Fibroblast of lung (primary cell): Measurements from ENCODE around the gene SLMAP.

Experiments
- EZH2 ChIP-seq: IDR thresholded peaks from 2 replicates; pipeline ENCODE4 v1.5.1; 2012; ENCODE audit warnings: low read length, control low read depth, mild to moderate bottlenecking; ENCODE audit errors: missing control alignments
- TF ChIP-seq, protein P1 (sequence below), 2 donors: IDR thresholded peaks in 1 of 2; conservative IDR thresholded peaks in 1 of 2; 1 replicate in 1 of 2; 2 replicates in 1 of 2; pipeline ENCODE4 v1.5.1; 2011 to 2012; ENCODE audit warnings: low read length in 2 of 2, control low read depth in 1 of 2, inconsistent platforms in 1 of 2, low read depth in 1 of 2, mild to moderate bottlenecking in 1 of 2

DNA sequence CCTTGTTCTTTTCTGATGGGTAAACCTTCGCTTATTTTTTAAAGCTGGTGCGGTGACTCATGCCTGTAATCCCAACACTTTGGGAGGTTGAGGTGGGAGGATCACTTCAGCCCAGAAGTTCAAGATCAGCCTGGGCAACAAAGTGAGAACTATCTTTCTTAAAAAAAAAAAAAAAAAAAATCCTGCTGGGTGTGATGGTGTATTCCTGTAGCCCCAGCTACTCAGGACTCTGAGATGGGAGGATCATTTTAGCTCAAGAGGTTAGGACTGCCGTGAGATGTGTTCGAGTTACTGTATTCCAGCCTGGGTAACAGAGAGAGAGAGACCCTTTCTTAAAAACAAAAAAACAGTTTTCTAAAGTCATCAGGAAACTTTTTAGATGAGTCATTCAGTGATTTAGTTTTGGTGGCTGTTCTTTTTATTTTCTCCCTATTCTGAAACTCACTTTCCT lies 37.7 kb downstream of the SLMAP start:
- TF ChIP-seq, protein P1, sequence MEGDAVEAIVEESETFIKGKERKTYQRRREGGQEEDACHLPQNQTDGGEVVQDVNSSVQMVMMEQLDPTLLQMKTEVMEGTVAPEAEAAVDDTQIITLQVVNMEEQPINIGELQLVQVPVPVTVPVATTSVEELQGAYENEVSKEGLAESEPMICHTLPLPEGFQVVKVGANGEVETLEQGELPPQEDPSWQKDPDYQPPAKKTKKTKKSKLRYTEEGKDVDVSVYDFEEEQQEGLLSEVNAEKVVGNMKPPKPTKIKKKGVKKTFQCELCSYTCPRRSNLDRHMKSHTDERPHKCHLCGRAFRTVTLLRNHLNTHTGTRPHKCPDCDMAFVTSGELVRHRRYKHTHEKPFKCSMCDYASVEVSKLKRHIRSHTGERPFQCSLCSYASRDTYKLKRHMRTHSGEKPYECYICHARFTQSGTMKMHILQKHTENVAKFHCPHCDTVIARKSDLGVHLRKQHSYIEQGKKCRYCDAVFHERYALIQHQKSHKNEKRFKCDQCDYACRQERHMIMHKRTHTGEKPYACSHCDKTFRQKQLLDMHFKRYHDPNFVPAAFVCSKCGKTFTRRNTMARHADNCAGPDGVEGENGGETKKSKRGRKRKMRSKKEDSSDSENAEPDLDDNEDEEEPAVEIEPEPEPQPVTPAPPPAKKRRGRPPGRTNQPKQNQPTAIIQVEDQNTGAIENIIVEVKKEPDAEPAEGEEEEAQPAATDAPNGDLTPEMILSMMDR (conservative IDR thresholded peaks at IDR 0.05 in 1 of 2, IDR thresholded peaks at IDR 0.05 in 1 of 2; ENCODE audit: low read depth in 1 of 2, low read length in 2 of 2): no peak
- TF ChIP-seq EZH2: no peak
